GM23338 (cell line): ENCODE data around the gene CUBN. TPM values are rescaled to one million over a fixed set of nuclear protein-coding genes. Genes with fewer than 3 reads are reported as not detected.

Experiments
- ATAC-seq: fragments of 200-7000 bp; cut with Tn5 transposase; 3 replicates; pipeline ENCODE4 v1.9.1; 2020
- DNase-seq: peaks from one replicate; pipeline ENCODE4 v3.0.0-alpha.2; 2015; ENCODE audit warnings: low spot score
- H2AFZ ChIP-seq: fragments of 200-600 bp; sonication (generic); 2 replicates; pipeline ENCODE4 v1.8.0; 2016; ENCODE audit warnings: antibody characterized with exemption, mild to moderate bottlenecking, moderate library complexity
- H3F3A ChIP-seq: fragments of 200-600 bp; sonication (generic); replicated peaks from 2 replicates; pipeline ENCODE4 v1.8.0; 2017; ENCODE audit warnings: antibody characterized with exemption, mixed run types, low read depth
- H3K27ac ChIP-seq: fragments of 200-600 bp; sonication (generic); 2 replicates; pipeline ENCODE4 v1.6.1; 2016; ENCODE audit warnings: low read depth
- H3K27me3 ChIP-seq: fragments of 200-600 bp; sonication (generic); 2 replicates; pipeline ENCODE4 v1.8.0; 2016; ENCODE audit warnings: mild to moderate bottlenecking, mixed run types, moderate library complexity; ENCODE audit not compliant: insufficient read depth
- H3K36me3 ChIP-seq: fragments of 200-600 bp; sonication (generic); 2 replicates; pipeline ENCODE4 v1.8.0; 2016; ENCODE audit warnings: mild to moderate bottlenecking; ENCODE audit not compliant: insufficient read depth
- H3K4me1 ChIP-seq: fragments of 200-600 bp; sonication (generic); 2 replicates; pipeline ENCODE4 v1.8.0; 2016; ENCODE audit warnings: mild to moderate bottlenecking, moderate library complexity; ENCODE audit not compliant: insufficient read depth
- H3K4me2 ChIP-seq: fragments of 200-600 bp; sonication (generic); 2 replicates; pipeline ENCODE4 v1.7.1; 2017; ENCODE audit warnings: mixed run types
- H3K4me3 ChIP-seq: fragments of 200-600 bp; sonication (generic); 2 replicates; pipeline ENCODE4 v1.6.1; 2016; ENCODE audit warnings: mixed run types
- H3K79me2 ChIP-seq: fragments of 200-600 bp; sonication (generic); replicated peaks from 2 replicates; pipeline ENCODE4 v1.8.0; 2017; ENCODE audit warnings: mild to moderate bottlenecking; ENCODE audit not compliant: insufficient read depth
- H3K9me2 ChIP-seq: fragments of 200-600 bp; sonication (generic); 2 replicates; pipeline ENCODE4 v1.8.0; 2017; ENCODE audit not compliant: insufficient read depth
- H4K20me1 ChIP-seq: fragments of 200-600 bp; sonication (generic); replicated peaks from 2 replicates; pipeline ENCODE4 v1.8.0; 2017; ENCODE audit warnings: mild to moderate bottlenecking; ENCODE audit not compliant: insufficient read depth
- H3K27ac Mint-ChIP-seq: 2 replicates; pipeline ENCODE4 v1.8.0; 2020; ENCODE audit warnings: inconsistent platforms, mild to moderate bottlenecking, moderate library complexity, mixed read lengths
- H3K27me3 Mint-ChIP-seq: 3 replicates; pipeline ENCODE4 v1.8.0; 2022; ENCODE audit warnings: low read depth, mild to moderate bottlenecking, moderate library complexity, mixed read lengths, inconsistent platforms; ENCODE audit not compliant: insufficient read depth, poor library complexity
- H3K36me3 Mint-ChIP-seq: 3 replicates; pipeline ENCODE4 v1.8.0; 2021; ENCODE audit warnings: low read depth, mild to moderate bottlenecking, inconsistent platforms, moderate library complexity, mixed read lengths
- H3K4me1 Mint-ChIP-seq: 3 replicates; pipeline ENCODE4 v1.8.0; 2020; ENCODE audit warnings: mild to moderate bottlenecking, inconsistent platforms, mixed read lengths
- H3K4me3 Mint-ChIP-seq: 3 replicates; pipeline ENCODE4 v1.8.0; 2021; ENCODE audit warnings: moderate library complexity, mild to moderate bottlenecking, inconsistent platforms, mixed read lengths
- H3K9me3 Mint-ChIP-seq: 3 replicates; pipeline ENCODE4 v1.8.0; 2020; ENCODE audit warnings: moderate library complexity, mild to moderate bottlenecking, inconsistent platforms, mixed read lengths
- CREB1 ChIP-seq: fragments of 250-450 bp; sonication (Bioruptor Pico); IDR thresholded peaks from 2 replicates; pipeline ENCODE4 v1.5.0; 2020; ENCODE audit warnings: low read depth, mild to moderate bottlenecking, moderate library complexity
- CTCF ChIP-seq, 2 experiments: fragments of 200-600 bp in 1 of 2; sonication (generic) in 1 of 2; conservative IDR thresholded peaks; 2 replicates each; pipeline versions ENCODE4 v1.5.1 to v1.6.1; 2016 to 2017; ENCODE audit warnings: antibody characterized with exemption in 2 of 2, low read depth in 2 of 2, mild to moderate bottlenecking in 2 of 2, moderate library complexity in 1 of 2
- ETS1 ChIP-seq: IDR thresholded peaks from 2 replicates; pipeline ENCODE4 v1.6.1; 2016; ENCODE audit warnings: antibody characterized with exemption
- EZH2 ChIP-seq: fragments of 200-600 bp; sonication (generic); IDR thresholded peaks from one replicate; pipeline ENCODE4 v1.8.0; 2017; ENCODE audit warnings: antibody characterized with exemption, mild to moderate bottlenecking, low read depth; ENCODE audit not compliant: unreplicated experiment
- EZH2phosphoT487 ChIP-seq: fragments of 200-600 bp; sonication (generic); IDR thresholded peaks from one replicate; pipeline ENCODE4 v1.8.1; 2018; ENCODE audit warnings: antibody characterized with exemption; ENCODE audit not compliant: unreplicated experiment
- JUNB ChIP-seq: IDR thresholded peaks from one replicate; pipeline ENCODE4 v1.6.1; 2016; ENCODE audit warnings: antibody characterized with exemption; ENCODE audit not compliant: unreplicated experiment
- POLR2AphosphoS5 ChIP-seq: IDR thresholded peaks from 2 replicates; pipeline ENCODE4 v1.6.1; 2016; ENCODE audit warnings: antibody characterized with exemption, low read depth
- REST ChIP-seq: IDR thresholded peaks from one replicate; pipeline ENCODE4 v1.6.1; 2018; ENCODE audit warnings: antibody characterized with exemption; ENCODE audit not compliant: unreplicated experiment
- STAT1 ChIP-seq: IDR thresholded peaks from one replicate; pipeline ENCODE4 v1.6.1; 2016; ENCODE audit warnings: antibody characterized with exemption; ENCODE audit not compliant: unreplicated experiment
- ZNF114 ChIP-seq: fragments of 250-450 bp; sonication (Bioruptor Pico); IDR thresholded peaks from 2 replicates; pipeline ENCODE4 v1.5.0; 2020; ENCODE audit warnings: mild to moderate bottlenecking, moderate library complexity
- ZNF331 ChIP-seq: fragments of 250-450 bp; sonication (Bioruptor Pico); IDR thresholded peaks from 2 replicates; pipeline ENCODE4 v1.5.0; 2020; ENCODE audit warnings: low read depth, mild to moderate bottlenecking, moderate library complexity
- ZNF462 ChIP-seq: fragments of 250-450 bp; sonication (Bioruptor Pico); IDR thresholded peaks from 2 replicates; pipeline ENCODE4 v1.5.0; 2020; ENCODE audit warnings: mild to moderate bottlenecking, moderate library complexity
- polyA plus RNA-seq: library from polyadenylated mRNA; unstranded; fragments of >200 nt; fragmentation: Nextera tagmentation; extraction: Ambion mirVana; gene quantifications from 2 replicates; pipeline ENCODE4 v1.2.1, GENCODE V29; 2016
- total RNA-seq: library from RNA; depleted of rRNA; stranded (reverse); fragments of >200 nt; shearing (Covaris generic); gene quantifications from 2 replicates; pipeline ENCODE4 v1.2.3, GENCODE V29; 2014

CUBN gene
- total and polyA plus RNA-seq, 2 experiments from 2014 or later, result 0.06 to 1.8 TPM

DNA sequence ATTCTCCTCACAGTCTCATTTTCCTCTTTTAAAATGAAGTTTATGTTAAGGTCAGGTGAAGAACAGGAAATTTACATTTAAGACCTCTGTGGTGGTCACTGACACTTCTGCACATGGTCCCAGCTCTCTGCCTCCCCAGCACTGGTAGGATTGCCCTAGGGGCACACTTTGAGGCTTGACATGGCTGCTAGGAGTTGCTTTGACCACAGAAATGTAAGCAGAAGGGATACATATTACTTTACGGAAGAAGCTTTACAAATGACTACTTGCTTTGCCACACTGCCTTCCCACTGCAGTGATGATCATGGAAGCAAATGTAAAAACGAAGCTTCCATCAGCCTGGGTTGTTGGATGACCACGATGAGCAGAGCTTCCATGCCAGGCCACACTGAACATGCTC, 259.3 kb downstream of the CUBN start:
- no peak overlapping the region for H3K4me3 Mint-ChIP-seq

More for the DNA sequence above, 259.3 kb downstream of the CUBN start:
- Mint-ChIP-seq H3K9me3 (no peaks in the 10 kb centered on the region), H3K36me3 (no peaks in the 10 kb centered on the region), H3K27ac (no peak overlapping the region), H3K4me1 (peaks cover 30% of the 10 kb centered on the region), H3K27me3 (peaks cover 2% of the 10 kb centered on the region)
- Histone ChIP-seq H3K27me3 (no peaks in the 10 kb centered on the region), H3K9me2 (no peaks in the 10 kb centered on the region), H3K4me2 (no peak overlapping the region), H3K79me2 (no peaks in the 10 kb centered on the region), H3F3A (no peaks in the 10 kb centered on the region), H3K27ac (no peak overlapping the region), H4K20me1 (no peaks in the 10 kb centered on the region), H3K36me3 (no peaks in the 10 kb centered on the region), H3K4me1 (peaks cover 33% of the 10 kb centered on the region), H2AFZ (no peak overlapping the region), H3K4me3 (no peak overlapping the region)
- DNase-seq (no peak), ATAC-seq (no peak)
- no peak for TF ChIP-seq POLR2AphosphoS5
- TF ChIP-seq EZH2, result no peak
- no peak for TF ChIP-seq ZNF114 (CRISPR knock-in tag)
- TF ChIP-seq CREB1, result no peak
- no peak for TF ChIP-seq REST
- TF ChIP-seq ETS1, result no peak
- no peak for TF ChIP-seq JUNB
- no peak for TF ChIP-seq CTCF (conservative IDR thresholded peaks at IDR 0.05; ENCODE audit: low read depth in 2 of 2)
- no peak for TF ChIP-seq ZNF331 (CRISPR knock-in tag)
- TF ChIP-seq ZNF462 (CRISPR knock-in tag), result no peak
- no peak for TF ChIP-seq STAT1
- TF ChIP-seq EZH2phosphoT487, result no peak
